ENCODE measurements around the gene WRNIP1.

GRCh38 chr6:2718334-2719092 is 46.7 kb upstream of the WRNIP1 start:
- TF ChIP-seq CTCF (IDR thresholded peaks at IDR 0.05) (no peak), ZNF121 (CRISPR knock-in tag; IDR thresholded peaks at IDR 0.05) (no peak), ZNF416 (CRISPR knock-in tag; IDR thresholded peaks at IDR 0.05) (no peak), USF1 (CRISPR knock-in tag; IDR thresholded peaks at IDR 0.05) (no peak), E2F4 (CRISPR knock-in tag; IDR thresholded peaks at IDR 0.05; ENCODE audit: borderline replicate concordance, low read depth) (no peak), CBFB (CRISPR knock-in tag; IDR thresholded peaks at IDR 0.05; ENCODE audit: low read depth) (no peak), JUN (CRISPR knock-in tag; IDR thresholded peaks at IDR 0.05) (no peak), ZNF512 (CRISPR knock-in tag; IDR thresholded peaks at IDR 0.05; ENCODE audit: borderline replicate concordance) (no peak), ETV6 (CRISPR knock-in tag; IDR thresholded peaks at IDR 0.05) (no peak), SP1 (CRISPR knock-in tag; conservative IDR thresholded peaks at IDR 0.05) (no peak)

Data from WTC11 (cell line).